SJCRH30 (cell line): ENCODE results near the gene AVPR1A. TPM values are rescaled to one million over a fixed set of nuclear protein-coding genes. Genes with fewer than 3 reads are reported as not detected.
"Not testable (repeated sequence)": the region's sequence is repeated elsewhere in the genome, so short reads cannot be mapped to it uniquely, and the experiment has no call there.

Experiments used
- DNase-seq, 2 experiments: peaks; one replicate each; pipeline ENCODE4 v3.0.0-alpha.2; 2015 to 2020
- H3K27ac ChIP-seq: fragments of 250-450 bp; sonication (Bioruptor Pico); 2 replicates; pipeline ENCODE4 v1.5.1; 2020; ENCODE audit warnings: mild to moderate bottlenecking, moderate library complexity
- H3K27me3 ChIP-seq: fragments of 250-450 bp; sonication (Bioruptor Pico); 2 replicates; pipeline ENCODE4 v1.5.1; 2020; ENCODE audit warnings: mild to moderate bottlenecking, moderate library complexity
- H3K36me3 ChIP-seq: fragments of 250-450 bp; sonication (Bioruptor Pico); 2 replicates; pipeline ENCODE4 v1.5.1; 2020; ENCODE audit warnings: mild to moderate bottlenecking, moderate library complexity
- H3K4me1 ChIP-seq: fragments of 250-450 bp; sonication (Bioruptor Pico); 2 replicates; pipeline ENCODE4 v1.5.1; 2020; ENCODE audit warnings: mild to moderate bottlenecking, moderate library complexity
- H3K4me3 ChIP-seq: fragments of 250-450 bp; sonication (Bioruptor Pico); 2 replicates; pipeline ENCODE4 v1.5.1; 2020; ENCODE audit warnings: mild to moderate bottlenecking, moderate library complexity
- H3K9me3 ChIP-seq: fragments of 250-450 bp; sonication (Bioruptor Pico); replicated peaks from 2 replicates; pipeline ENCODE4 v1.5.1; 2020; ENCODE audit warnings: mild to moderate bottlenecking, moderate library complexity
- total RNA-seq: library from RNA; depleted of rRNA; stranded (reverse); fragments of >200 nt; shearing (Covaris generic); gene quantifications from 2 replicates; pipeline ENCODE4 v1.2.3, GENCODE V29; 2014; rRNA removed

Gene AVPR1A
- not detected in 2 replicates for total RNA-seq

DNA sequence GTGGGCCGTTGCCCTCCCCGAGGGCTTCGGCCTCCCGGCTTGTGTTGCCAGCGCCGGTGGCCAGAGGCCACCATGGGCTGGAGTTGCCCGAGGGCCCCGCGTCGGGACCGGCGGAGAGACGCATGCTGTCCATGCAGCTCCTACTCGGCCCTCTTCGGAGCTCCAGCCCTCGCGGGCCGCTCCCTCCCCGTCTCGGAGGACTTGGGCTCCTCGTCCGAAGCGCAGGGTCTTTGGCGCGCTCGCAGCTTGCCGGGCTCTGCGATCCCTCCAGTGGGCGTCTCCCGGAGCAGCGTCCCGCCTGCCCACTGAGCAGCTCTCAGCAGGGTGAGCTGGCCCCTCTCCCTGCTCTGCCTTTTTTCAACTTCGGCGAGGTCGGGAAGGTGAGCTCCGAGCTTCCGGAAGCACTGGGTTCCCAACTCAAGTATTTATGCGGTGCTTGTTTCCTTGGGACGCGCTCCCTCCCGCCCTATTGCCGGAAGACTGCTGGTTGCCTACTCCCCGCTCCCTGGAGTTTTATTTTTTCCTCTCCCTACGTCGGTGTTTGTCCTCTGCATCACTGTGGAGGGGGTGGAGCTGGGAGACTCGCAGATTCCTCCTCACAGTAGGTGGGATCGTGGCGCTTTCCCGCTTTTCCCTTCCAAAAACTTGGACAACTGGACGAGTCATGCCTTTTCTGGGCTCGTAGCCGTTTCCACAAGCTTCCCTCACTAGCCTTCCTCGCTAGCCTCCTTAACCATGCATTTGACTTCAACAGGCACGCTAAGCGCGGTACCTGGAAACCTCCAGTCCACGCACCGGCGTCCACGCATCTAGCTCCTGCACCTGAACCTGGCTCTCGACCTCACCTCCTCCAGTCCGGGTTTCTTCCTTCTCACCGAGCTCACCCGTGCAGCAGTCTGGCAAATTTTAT lies at the start of gene AVPR1A:
Gene AVPR1A (minus strand): TSS at position 489 of the 910 bp plus-strand sequence. CDS start 365 bp downstream, at position 124.
- no peaks in the 10 kb centered on the region for H3K27me3 ChIP-seq
- H3K4me1 ChIP-seq: no peaks in the 10 kb centered on the region
- no peaks in the 10 kb centered on the region for H3K9me3 ChIP-seq
- no peak within 1 kb of the TSS for H3K27ac ChIP-seq
- peak within 1 kb of the TSS; percentile 31; the same call in 1 of the 2 replicates for H3K4me3 ChIP-seq
- no peaks in the 10 kb centered on the region for H3K36me3 ChIP-seq
- DNase-seq: no peak

DNA sequence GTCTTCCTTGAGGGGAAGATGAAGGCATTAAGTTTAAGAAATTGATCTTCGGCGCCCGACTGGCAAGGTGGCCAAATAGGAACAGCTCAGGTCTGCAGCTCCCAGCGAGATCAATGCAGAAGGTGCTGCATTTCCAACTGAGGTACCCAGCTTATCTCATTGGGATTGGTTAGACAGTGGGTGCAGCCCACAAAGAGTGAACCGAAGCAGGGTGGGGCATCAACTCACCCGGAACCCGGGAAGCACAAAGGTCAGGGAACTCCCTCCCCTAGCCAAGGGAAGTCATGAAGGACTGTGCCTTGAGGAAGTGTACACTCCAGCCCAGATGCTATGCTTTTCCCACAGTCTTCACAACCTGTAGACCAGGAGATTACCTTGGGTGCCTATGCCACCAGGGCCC lies 45.2 kb upstream of the AVPR1A start:
- Histone ChIP-seq H3K9me3 (no peaks in the 10 kb centered on the region), H3K27ac (no peak overlapping the region)
- no peak for DNase-seq

DNA sequence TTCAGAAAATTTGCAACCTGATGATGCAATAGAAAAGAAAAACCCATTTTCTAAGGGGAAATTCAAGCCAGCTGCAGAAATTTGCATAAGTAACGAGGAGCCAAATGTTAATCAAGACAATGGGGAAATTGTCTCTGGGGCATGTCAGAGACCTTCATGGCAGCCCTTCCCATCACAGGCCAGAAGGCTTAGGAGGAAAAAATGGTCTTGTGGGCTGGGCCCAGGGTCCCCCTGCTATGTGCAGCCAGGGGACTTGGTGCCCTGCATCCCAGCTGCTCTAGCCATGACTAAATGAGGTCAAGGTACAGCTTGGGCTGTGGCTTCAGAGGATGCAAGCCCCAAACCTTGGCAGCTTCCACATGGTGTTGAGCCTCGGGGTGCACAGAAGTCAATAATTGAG lies 28.2 kb upstream of the AVPR1A start:
- no peaks in the 10 kb centered on the region for H3K36me3 ChIP-seq
- no peak overlapping the region for H3K27ac ChIP-seq
- no peak overlapping the region for H3K4me3 ChIP-seq
- no peaks in the 10 kb centered on the region for H3K4me1 ChIP-seq
- no peaks in the 10 kb centered on the region for H3K9me3 ChIP-seq
- H3K27me3 ChIP-seq: no peaks in the 10 kb centered on the region
- DNase-seq: no peak

More for the DNA sequence above, 45.2 kb upstream of the AVPR1A start:
- Histone ChIP-seq H3K4me1 (no peaks in the 10 kb centered on the region), H3K4me3 (no peak overlapping the region), H3K36me3 (no peaks in the 10 kb centered on the region), H3K27me3 (no peaks in the 10 kb centered on the region)

DNA sequence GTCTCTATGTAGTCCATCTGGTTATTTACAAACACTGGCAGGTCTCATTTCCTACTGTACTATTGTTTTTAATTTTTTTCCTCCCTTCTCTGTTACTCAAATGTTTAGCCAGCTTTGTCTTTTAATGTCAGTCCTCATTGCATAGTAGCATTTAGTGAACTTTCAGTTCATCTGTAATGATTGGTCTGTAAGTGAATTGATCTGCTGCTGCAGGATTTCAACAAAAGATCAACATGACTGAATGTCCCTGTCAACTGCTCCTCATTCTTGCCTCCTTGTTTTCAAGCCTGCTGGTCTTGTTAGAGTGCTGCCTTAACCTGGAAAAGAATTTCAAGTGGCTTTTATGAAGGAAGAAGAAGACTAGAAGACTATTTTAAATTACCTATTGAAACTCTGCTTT lies 19.3 kb upstream of the AVPR1A start:
- no peak overlapping the region for H3K4me3 ChIP-seq
- DNase-seq: no peak
- H3K9me3 ChIP-seq: no peaks in the 10 kb centered on the region
- no peaks in the 10 kb centered on the region for H3K27me3 ChIP-seq
- no peak overlapping the region for H3K27ac ChIP-seq
- no peaks in the 10 kb centered on the region for H3K36me3 ChIP-seq
- no peaks in the 10 kb centered on the region for H3K4me1 ChIP-seq

- not testable (repeated sequence) for H3K4me1 ChIP-seq, H3K9me3 ChIP-seq, H3K4me3 ChIP-seq, H3K27me3 ChIP-seq, H3K36me3 ChIP-seq, H3K27ac ChIP-seq, DNase-seq
Measured at GRCh38 chr12:63167741-63168140, 16.7 kb upstream of the AVPR1A start.

DNA sequence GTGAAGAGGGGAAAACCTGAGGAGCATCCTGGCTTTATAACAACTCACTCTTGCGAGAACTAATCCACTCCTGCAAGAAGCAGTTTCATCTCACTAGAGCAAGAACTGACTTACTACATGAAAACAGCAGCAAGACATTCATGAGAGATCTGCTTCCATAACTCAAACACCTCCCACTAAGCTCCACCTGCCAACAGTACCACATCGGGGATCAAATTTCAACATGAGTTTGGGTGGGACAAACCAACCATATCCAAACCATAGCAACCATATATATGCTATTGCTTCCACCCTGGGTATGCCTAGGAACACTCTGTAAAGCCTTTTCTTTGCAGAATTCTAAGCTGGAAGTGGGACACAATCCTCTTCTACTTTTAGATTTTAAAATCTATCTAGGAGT lies 13.9 kb upstream of the AVPR1A start:
- no peak overlapping the region for H3K4me3 ChIP-seq
- no peaks in the 10 kb centered on the region for H3K9me3 ChIP-seq
- DNase-seq: peak in 1 of 2 experiments; percentile 26
- peaks cover 7% of the 10 kb centered on the region for H3K4me1 ChIP-seq
- H3K27me3 ChIP-seq: no peaks in the 10 kb centered on the region
- no peaks in the 10 kb centered on the region for H3K36me3 ChIP-seq
- no peak overlapping the region for H3K27ac ChIP-seq

- H3K4me1 ChIP-seq: peaks cover 7% of the 10 kb centered on the region
- H3K27me3 ChIP-seq: no peaks in the 10 kb centered on the region
- no peaks in the 10 kb centered on the region for H3K9me3 ChIP-seq
- H3K36me3 ChIP-seq: no peaks in the 10 kb centered on the region
- DNase-seq: peak; percentile 10 to 47
- no peak overlapping the region for H3K27ac ChIP-seq
- no peak overlapping the region for H3K4me3 ChIP-seq
Measured at GRCh38 chr12:63163541-63163940, 12.5 kb upstream of the AVPR1A start.

- H3K9me3 ChIP-seq: no peaks in the 10 kb centered on the region
- no peaks in the 10 kb centered on the region for H3K4me1 ChIP-seq
- no peak overlapping the region for H3K27ac ChIP-seq
- H3K4me3 ChIP-seq: no peak overlapping the region
- H3K36me3 ChIP-seq: no peaks in the 10 kb centered on the region
- DNase-seq: no peak
- no peaks in the 10 kb centered on the region for H3K27me3 ChIP-seq
Measured at GRCh38 chr12:63155375-63155774, 4.4 kb upstream of the AVPR1A start.

DNA sequence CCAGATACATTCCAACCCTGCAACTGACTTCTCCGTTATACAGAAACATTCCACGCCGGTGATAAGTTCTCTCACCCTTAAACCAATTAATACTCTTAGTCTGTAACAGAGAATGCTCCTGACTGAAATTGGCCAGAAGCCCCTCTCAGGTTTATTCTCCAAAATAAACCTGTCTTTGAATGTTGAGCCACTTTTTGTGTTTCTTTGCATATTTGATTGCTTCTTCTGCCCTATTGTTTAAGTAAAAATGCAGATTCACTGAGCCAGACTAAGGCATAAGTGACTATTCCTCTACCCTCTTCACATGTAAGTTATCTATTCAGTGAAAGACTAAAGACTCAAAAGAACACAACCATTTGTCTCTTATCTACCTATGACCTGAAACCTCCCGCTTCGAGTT lies 3.6 kb upstream of the AVPR1A start:
- no peak overlapping the region for H3K4me3 ChIP-seq
- no peaks in the 10 kb centered on the region for H3K4me1 ChIP-seq
- no peaks in the 10 kb centered on the region for H3K27me3 ChIP-seq
- DNase-seq: no peak
- H3K9me3 ChIP-seq: no peaks in the 10 kb centered on the region
- no peak overlapping the region for H3K27ac ChIP-seq
- H3K36me3 ChIP-seq: no peaks in the 10 kb centered on the region

DNA sequence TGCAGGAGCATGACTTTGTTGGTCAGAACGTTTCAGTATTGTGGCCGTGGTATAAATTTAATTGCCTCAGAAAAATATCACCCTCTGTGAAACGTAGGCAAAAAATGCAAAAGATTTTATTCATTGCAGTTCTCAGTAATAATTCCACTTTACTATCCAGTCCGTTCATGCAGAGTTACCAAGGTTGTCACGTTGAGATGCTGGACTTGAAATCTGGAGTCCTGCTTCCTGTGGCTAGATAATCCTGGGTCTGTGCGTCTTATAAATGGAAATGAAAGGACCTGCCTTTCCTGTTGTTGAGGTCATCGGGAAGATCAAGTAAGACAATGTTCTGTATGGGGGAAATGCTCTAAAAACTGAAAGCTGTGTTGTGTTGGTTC lies 1.3 kb upstream of the AVPR1A start:
- Histone ChIP-seq H3K9me3 (no peaks in the 10 kb centered on the region), H3K36me3 (no peaks in the 10 kb centered on the region), H3K27ac (no peak overlapping the region), H3K4me3 (no peak overlapping the region; the same call in 1 of the 2 replicates), H3K4me1 (no peaks in the 10 kb centered on the region), H3K27me3 (no peaks in the 10 kb centered on the region)
- no peak for DNase-seq

DNA sequence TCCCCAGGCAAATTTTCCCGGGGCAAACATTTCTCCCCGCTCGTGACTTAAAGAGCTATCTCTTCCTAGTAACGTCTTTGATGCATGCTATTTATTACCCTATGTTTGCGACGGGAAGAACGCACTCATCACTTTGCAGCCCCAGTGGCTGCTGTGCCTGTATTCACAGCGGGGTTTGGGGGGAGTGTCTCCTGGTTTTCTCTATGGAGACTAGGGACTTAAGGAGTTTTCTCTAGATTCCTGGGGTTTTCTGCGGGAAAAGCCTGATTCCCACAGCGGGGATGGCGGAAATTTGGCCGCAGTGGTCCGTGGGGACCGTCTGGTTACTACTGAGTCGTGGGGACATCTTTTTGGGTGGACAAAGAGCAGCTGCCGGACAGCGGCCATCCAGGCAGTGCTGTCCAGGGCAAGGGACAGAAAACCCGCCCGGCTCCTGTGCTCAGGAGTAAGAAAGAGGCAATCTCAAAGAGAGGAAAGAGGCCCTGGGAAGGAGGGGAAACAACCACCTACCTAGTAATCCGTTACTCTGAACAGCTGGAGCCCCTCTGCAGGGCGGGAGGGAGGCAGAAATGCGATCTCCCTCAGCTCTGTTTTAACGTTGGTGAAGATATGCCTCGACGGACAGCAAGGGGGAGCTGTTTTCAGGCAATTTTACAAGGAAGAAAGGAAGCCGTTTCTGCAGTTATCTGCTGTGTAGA lies 771 bp upstream of the AVPR1A start:
- no peaks in the 10 kb centered on the region for H3K36me3 ChIP-seq
- DNase-seq: peak; percentile 54 to 77
- no peak overlapping the region for H3K27ac ChIP-seq
- peak overlapping the region; percentile 31; the same call in 1 of the 2 replicates for H3K4me3 ChIP-seq
- H3K27me3 ChIP-seq: no peaks in the 10 kb centered on the region
- no peaks in the 10 kb centered on the region for H3K9me3 ChIP-seq
- H3K4me1 ChIP-seq: no peaks in the 10 kb centered on the region

GRCh38 chr12:63149909-63150712 lies 890 bp downstream of the AVPR1A start:
- H3K27ac ChIP-seq: no peak overlapping the region
- H3K4me1 ChIP-seq: no peaks in the 10 kb centered on the region
- no peaks in the 10 kb centered on the region for H3K9me3 ChIP-seq
- H3K27me3 ChIP-seq: no peaks in the 10 kb centered on the region
- no peaks in the 10 kb centered on the region for H3K36me3 ChIP-seq
- H3K4me3 ChIP-seq: no peak overlapping the region
- DNase-seq: no peak

DNA sequence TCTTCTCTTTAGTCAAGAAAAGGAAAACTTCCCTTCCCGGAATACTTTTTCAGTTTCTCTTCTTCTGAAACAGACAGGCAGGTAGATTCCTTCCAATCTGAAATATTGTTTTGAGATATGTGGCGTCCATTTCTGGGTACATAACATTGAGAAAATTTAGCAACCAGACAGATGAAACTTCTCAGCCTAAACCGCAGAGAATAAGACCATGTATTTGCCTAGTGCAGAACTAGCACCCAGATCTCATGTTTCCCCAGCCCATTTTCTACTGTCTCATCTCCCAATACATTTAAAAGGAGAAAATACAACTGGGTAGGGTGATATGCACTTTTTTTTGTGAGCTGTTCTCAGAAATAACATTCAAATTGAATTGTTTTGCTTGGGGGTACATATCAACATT lies 6.4 kb downstream of the AVPR1A start:
- H3K27me3 ChIP-seq: no peaks in the 10 kb centered on the region
- H3K36me3 ChIP-seq: no peaks in the 10 kb centered on the region
- DNase-seq: no peak
- H3K27ac ChIP-seq: no peak overlapping the region
- no peaks in the 10 kb centered on the region for H3K4me1 ChIP-seq
- no peak overlapping the region for H3K4me3 ChIP-seq
- H3K9me3 ChIP-seq: no peaks in the 10 kb centered on the region

DNA sequence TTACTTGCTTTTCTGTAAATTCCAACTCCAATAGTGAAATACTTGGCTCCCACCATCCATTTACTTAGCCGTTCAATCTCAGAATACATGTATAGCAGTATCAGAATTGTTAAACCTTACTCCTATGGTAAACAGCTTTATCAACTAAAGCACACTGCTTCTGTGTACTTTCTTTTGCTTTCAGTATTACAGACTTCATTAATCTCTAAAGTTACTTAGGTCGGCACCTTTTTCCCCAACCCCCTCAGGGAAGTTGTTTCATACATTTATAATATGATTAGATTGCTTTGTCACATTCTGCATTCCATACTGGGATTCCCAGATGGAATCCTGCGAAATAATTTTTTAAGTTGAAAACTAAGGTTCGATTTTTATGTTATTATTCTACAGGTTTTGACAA lies 12.5 kb downstream of the AVPR1A start:
- no peak for DNase-seq
- no peak overlapping the region for H3K27ac ChIP-seq
- H3K27me3 ChIP-seq: no peaks in the 10 kb centered on the region

DNA sequence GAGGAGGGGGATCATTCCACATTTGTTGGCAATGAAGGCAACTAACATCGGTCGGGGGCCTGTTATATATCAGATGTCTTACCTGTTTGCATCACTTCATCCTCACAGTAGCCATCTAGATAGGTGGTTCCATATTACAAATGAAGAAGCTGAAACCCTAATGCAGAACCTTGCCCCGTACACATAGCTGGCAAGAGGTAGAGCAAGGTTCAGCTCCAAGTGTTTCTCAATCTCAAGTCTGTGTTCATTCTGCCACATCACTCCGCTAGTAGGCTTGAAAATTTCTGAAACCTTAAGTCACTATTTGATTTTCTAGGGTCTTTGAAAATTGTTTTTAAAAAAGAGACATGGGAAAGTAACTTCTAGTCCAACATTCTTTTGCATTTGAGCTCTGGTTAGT lies 17.0 kb downstream of the AVPR1A start:
- Histone ChIP-seq H3K4me1 (no peaks in the 10 kb centered on the region), H3K36me3 (no peaks in the 10 kb centered on the region), H3K27me3 (no peaks in the 10 kb centered on the region), H3K9me3 (no peaks in the 10 kb centered on the region), H3K27ac (no peak overlapping the region), H3K4me3 (no peak overlapping the region)
- DNase-seq: no peak

More for the DNA sequence above, 12.5 kb downstream of the AVPR1A start:
- Histone ChIP-seq H3K4me3 (no peak overlapping the region), H3K9me3 (no peaks in the 10 kb centered on the region), H3K4me1 (no peaks in the 10 kb centered on the region), H3K36me3 (no peaks in the 10 kb centered on the region)
